GM18909 (cell line): ENCODE results near the gene EPHA1.
A peak's percentile ranks its signal among the peaks of the same experiment; 100 is the strongest.

Experiments used
- ATAC-seq: cut with Tn5 transposase; IDR thresholded peaks from one replicate; pipeline ENCODE4 v1.9.1; 2021; ENCODE audit warnings: mild to moderate bottlenecking; ENCODE audit not compliant: unreplicated experiment, poor library complexity

The EPHA1 gene

GRCh38 chr7:143390773-143391317 lies 17.8 kb downstream of the EPHA1 start:
- ATAC-seq: no peak

- ATAC-seq: no peak
Observed at GRCh38 chr7:143390104-143390772, 18.4 kb downstream of the EPHA1 start.

GRCh38 chr7:143389316-143390103 lies 19.1 kb downstream of the EPHA1 start:
- ATAC-seq: no peak

- no peak for ATAC-seq
Observed at GRCh38 chr7:143388491-143389101, 20.1 kb downstream of the EPHA1 start.

- no peak for ATAC-seq
Observed at GRCh38 chr7:143388051-143388450, 20.6 kb downstream of the EPHA1 start.

- no peak for ATAC-seq
Observed at GRCh38 chr7:143387156-143387975, 21.3 kb downstream of the EPHA1 start.

- peak; percentile 58 for ATAC-seq
Observed at GRCh38 chr7:143385891-143386781, 22.5 kb downstream of the EPHA1 start.

- ATAC-seq: no peak
Observed at GRCh38 chr7:143384661-143385631, 23.7 kb downstream of the EPHA1 start.

- ATAC-seq: no peak
Observed at GRCh38 chr7:143384148-143384547, 24.5 kb downstream of the EPHA1 start.

GRCh38 chr7:143383642-143383957 lies 25.1 kb downstream of the EPHA1 start:
- ATAC-seq: no peak

GRCh38 chr7:143382791-143383641 lies 25.6 kb downstream of the EPHA1 start:
- ATAC-seq: no peak

GRCh38 chr7:143382126-143382790 lies 26.4 kb downstream of the EPHA1 start:
- ATAC-seq: no peak

GRCh38 chr7:143381427-143382125 lies 27.1 kb downstream of the EPHA1 start:
- peak; percentile 16 for ATAC-seq

GRCh38 chr7:143380646-143381426 lies 27.8 kb downstream of the EPHA1 start, which contains the start of gene ZYX:
Gene ZYX (plus strand): TSS chr7:143381345. CDS start chr7:143381572, 227 bp downstream.
- peak; percentile 83 for ATAC-seq

GRCh38 chr7:143380260-143380645 lies 28.4 kb downstream of the EPHA1 start:
- ATAC-seq: peak; percentile 58
